GM21528 (cell line): ENCODE data around the gene NPTXR.

Experiments
- ATAC-seq: cut with Tn5 transposase; IDR thresholded peaks from one replicate; pipeline ENCODE4 v1.9.1; 2021; ENCODE audit warnings: mild to moderate bottlenecking, moderate library complexity; ENCODE audit not compliant: unreplicated experiment, low FRiP score

NPTXR gene

DNA sequence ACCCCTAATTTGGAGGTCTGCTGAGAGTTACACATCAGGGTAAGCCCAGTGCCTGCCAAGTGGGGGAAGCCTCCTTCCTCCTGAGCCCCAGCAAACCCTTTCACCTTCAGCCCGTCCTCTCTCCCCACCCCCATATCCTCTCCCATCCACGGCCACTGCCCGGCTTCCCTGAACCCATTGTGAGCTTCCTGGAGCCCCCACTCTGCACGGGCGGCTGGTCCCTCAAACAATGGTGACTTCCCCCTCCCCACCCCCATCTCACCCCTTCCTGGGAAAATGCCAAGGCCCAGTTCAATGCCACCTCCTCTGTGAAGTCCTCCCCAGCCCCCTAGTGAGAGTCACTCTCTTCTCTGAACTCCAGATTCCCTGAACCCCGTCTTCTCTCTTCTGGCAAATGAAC, 67.7 kb downstream of the NPTXR start:
- no peak for ATAC-seq

DNA sequence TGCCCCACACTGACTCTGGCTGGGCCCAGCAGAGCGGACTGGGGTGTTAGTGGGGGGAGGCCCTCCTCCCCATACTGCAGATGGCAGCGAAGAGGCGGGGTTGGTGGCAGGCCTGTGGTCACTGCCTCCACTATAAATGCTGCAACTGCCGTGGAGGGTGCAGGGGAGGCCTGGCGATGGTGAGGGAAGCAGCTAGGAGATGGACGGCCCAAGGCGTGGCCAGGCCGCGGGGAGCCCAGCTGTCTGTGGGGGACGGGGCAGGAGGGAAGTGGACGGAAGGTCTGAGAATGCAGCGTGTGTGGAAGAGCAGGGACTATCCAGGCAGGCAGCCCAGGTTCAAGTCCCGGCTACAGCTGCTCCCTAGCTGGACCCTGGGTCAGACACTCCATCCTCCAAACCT, 68.2 kb downstream of the NPTXR start:
- ATAC-seq: no peak

DNA sequence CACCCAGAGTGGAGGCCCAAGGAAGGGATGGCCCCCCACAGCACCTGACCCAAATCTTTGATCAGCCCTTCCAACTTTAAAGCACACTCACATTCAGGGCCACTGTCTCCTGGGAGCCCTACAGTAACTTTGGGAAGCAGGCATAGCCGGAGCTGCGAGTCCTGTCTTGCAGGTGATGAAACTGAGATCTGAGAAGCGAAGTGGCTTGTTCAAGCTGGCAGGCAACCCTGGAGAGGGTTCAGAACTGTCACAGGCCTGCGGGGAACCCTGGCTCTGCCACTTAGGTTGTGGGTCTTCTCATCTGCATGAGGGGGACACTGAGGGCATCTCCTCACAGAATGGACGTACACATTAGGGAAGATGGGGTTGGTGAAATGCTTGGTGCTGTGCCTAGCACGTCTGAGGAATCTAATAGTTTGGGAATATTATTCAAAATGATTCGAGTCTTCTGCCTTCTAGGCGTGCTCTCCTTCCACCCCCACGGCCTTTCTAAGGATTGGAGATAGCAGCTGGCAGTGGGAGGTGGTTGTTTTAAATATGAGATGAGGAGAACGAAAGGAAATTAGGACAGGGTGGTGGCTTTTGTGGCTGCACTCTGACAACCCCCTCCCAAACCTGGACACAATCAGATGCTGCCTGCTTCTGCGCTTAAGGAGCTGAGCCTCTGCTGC, 69.2 kb downstream of the NPTXR start:
- no peak for ATAC-seq

DNA sequence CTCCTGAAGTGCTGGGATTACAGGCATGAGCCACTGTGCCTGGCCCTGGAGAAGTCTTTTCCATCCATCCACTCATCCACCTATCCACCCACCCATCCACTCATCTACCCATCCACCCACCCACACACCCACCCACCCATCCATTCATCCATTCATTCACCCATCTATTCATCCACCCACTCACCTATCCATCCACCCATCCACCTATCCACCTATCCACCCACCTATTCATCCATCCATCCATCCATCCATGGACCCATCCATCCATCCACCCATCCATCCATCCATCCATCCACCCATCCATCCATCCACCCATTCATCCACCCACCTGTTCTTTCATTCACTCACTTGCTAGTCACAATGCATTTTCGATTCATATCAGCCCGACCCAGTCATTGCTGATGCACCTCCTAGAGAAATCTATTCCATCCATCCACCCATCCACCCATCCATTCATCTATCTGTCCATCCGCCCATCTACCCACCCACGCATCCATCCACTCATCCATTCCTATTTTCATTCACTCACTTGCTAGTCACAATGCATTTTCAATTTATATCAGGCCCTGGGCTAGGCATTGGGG, 70.4 kb downstream of the NPTXR start:
- no peak for ATAC-seq

DNA sequence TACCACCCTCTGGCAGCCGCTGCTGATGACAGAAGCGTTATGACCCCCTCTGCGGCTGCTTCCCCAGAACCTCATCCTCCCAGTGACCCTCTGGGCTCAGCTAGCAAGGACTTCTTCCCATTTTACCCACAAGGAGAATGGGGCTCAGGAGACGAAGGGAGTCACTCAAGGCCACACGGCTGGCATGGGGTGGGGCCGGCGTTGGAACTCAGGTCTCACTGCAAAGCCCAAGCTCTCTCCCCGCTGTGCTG, 71.3 kb downstream of the NPTXR start:
- no peak for ATAC-seq

DNA sequence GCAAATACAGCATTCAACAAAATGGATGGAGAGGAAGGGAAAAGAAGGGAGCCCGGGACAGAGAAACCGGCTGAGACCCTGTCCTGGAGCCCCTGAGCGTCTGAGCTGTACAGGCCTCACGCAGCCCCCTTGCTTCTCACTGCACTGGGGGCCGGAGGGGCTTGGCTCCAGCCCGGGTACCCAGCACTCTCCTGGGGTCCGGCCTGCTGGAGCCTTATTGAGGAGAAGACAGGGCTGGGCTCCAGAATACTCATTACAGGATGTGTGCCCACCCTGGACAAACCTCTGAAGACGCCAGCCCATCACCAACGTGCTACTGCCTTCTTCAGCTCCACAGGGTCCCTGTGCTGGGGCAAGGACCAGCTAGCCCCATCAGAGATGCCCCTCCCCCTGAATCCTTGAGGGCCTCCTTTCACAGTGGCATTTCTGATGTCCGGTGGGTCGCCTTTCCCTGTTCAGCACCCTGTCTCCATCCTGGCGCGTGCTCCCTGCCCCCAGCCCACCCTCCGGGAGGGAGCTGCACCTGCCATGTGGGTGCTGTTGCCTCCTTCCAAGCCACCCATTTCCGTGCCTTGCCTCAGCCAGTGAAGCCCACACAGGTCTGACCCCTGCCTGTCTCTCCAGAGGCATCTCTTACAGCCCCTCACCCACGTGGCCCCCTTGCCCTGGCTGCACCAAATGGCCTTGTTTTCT, 73.4 kb downstream of the NPTXR start:
- no peak for ATAC-seq
